ENCODE results near the gene EFNB2. TPM values are rescaled to one million over a fixed set of nuclear protein-coding genes. Genes with fewer than 3 reads are reported as not detected.

EFNB2 gene
- total and polyA plus RNA-seq, 2 of the 8 experiments (the other 6 are each of a cell fraction or from before 2014, with no cell fraction given) = 8.2 to 12.0 TPM

GRCh38 chr13:106488076-106488475, 47.4 kb downstream of the EFNB2 start:
- no peak overlapping the region for H2BK120ac ChIP-seq (replicated peaks; ENCODE audit: low read depth, low read length)
- no peak overlapping the region for H3K4me3 ChIP-seq (ENCODE audit: extremely low read depth in 1 of 4, insufficient read depth in 2 of 4, low read depth in 3 of 4, low read length in 4 of 4)
- WGBS, 2 experiments (ENCODE audit: extremely low coverage in 1 of 2, insufficient coverage in 1 of 2, insufficient read length in 1 of 2, insufficient replicate concordance in 2 of 2, low coverage in 1 of 2, low lambda C conversion rate in 2 of 2, missing lambda C conversion rate in 1 of 2) = 79% methylated on average over 8 of the region's 8 CpGs; no CpG with 5 or more reads in 1 of the 2 experiments
- H3K4me1 ChIP-seq (replicated peaks in 1 of 4; ENCODE audit: control insufficient read depth in 3 of 4, insufficient read depth in 4 of 4, low read length in 3 of 4) = no peaks in the 10 kb centered on the region
- FAIRE-seq = no peak
- no peak overlapping the region for H2BK12ac ChIP-seq (ENCODE audit: low read depth, low read length)
- no peaks in the 10 kb centered on the region; the same call in 1 of the 2 replicates for H3K79me1 ChIP-seq (ENCODE audit: low read depth, low read length)
- H3K23me2 ChIP-seq (ENCODE audit: low read depth, low read length) = peaks cover 2% of the 10 kb centered on the region; the same call in 1 of the 2 replicates
- H3K4me2 ChIP-seq (ENCODE audit: insufficient read depth in 1 of 2, low read depth in 2 of 2, low read length in 2 of 2) = no peak overlapping the region
- no peak overlapping the region for H3K23ac ChIP-seq (ENCODE audit: insufficient read length)
- no peak overlapping the region for H4K91ac ChIP-seq (replicated peaks; ENCODE audit: insufficient read length, low read length)
- H4K8ac ChIP-seq (ENCODE audit: extremely low read depth, insufficient read depth, low read length) = no peak overlapping the region
- H2BK15ac ChIP-seq (ENCODE audit: low read length) = no peak overlapping the region
- peaks cover 0 to 5% of the 10 kb centered on the region in 2 experiments for H4K20me1 ChIP-seq (replicated peaks in 1 of 2; ENCODE audit: control insufficient read depth in 1 of 2, insufficient read depth in 2 of 2, low read length in 2 of 2)
- DNase-seq (ENCODE audit: low read depth in 1 of 2, low spot score in 2 of 2) = no peak
- no peak overlapping the region for H3K27ac ChIP-seq (ENCODE audit: low read depth, low read length)
- ChIA-PET POLR2A (ENCODE audit: partially characterized antibody) (interaction anchor here (1.4 kb wide), 1 partner anchor 48 kb away, joined by 3 read pairs; no protein-coding TSS in a partner anchor), CTCF (ENCODE audit: partially characterized antibody) (interaction anchor here (0.9 kb wide), 1 partner anchor 403 kb away, joined by 3 read pairs; no protein-coding TSS in a partner anchor)
- H3K4ac ChIP-seq (replicated peaks; ENCODE audit: insufficient read length, low read depth, low read length) = no peak overlapping the region
- peaks cover 3 to 20% (median 11%) of the 10 kb centered on the region in 4 experiments; a peak in 6 of 8 replicates for H3K36me3 ChIP-seq (ENCODE audit: control insufficient read depth in 2 of 4, insufficient read depth in 4 of 4, low read length in 3 of 4)
- no peaks in the 10 kb centered on the region for H3K27me3 ChIP-seq (replicated peaks in 1 of 4; ENCODE audit: control insufficient read depth in 3 of 4, extremely low read depth in 1 of 4, insufficient read depth in 3 of 4, low read length in 3 of 4)
- no peaks in the 10 kb centered on the region for H3K9me3 ChIP-seq (ENCODE audit: insufficient read depth in 2 of 2, low read depth in 1 of 2, low read length in 1 of 2)
- H3K79me2 ChIP-seq (ENCODE audit: control insufficient read depth in 1 of 2, insufficient read depth in 2 of 2, low read length in 2 of 2) = no peaks in the 10 kb centered on the region
- H3K9ac ChIP-seq (replicated peaks in 1 of 4; ENCODE audit: extremely low read depth in 1 of 4, low read depth in 3 of 4, low read length in 3 of 4) = no peak overlapping the region
- H2AK5ac ChIP-seq (ENCODE audit: low read depth, low read length) = no peak overlapping the region
- no peak overlapping the region for H2BK20ac ChIP-seq (ENCODE audit: low read length)
- no peak overlapping the region for H3K14ac ChIP-seq (ENCODE audit: insufficient read length)
- no peak overlapping the region for H2AFZ ChIP-seq (ENCODE audit: low read length)
- H3K18ac ChIP-seq (ENCODE audit: extremely low read depth, low read length) = no peak overlapping the region
- no peak overlapping the region for H3K56ac ChIP-seq (replicated peaks; ENCODE audit: insufficient read length, low read depth, low read length)
- no peak overlapping the region for H2BK5ac ChIP-seq (ENCODE audit: low read depth, low read length)
- no peak overlapping the region for H4K5ac ChIP-seq (ENCODE audit: insufficient read length, low read depth, low read length)
- TF ChIP-seq EZH2 (IDR thresholded peaks at IDR 0.05; ENCODE audit: low read depth, low read length, severe bottlenecking) (no peak), POLR2AphosphoS5 (IDR thresholded peaks at IDR 0.05; ENCODE audit: low read depth, low read length) (no peak), SP2 (IDR thresholded peaks at IDR 0.05; ENCODE audit: low read length) (no peak), CBX8 (IDR thresholded peaks at IDR 0.05; ENCODE audit: borderline replicate concordance, low read depth, low read length) (no peak), EP300 (IDR thresholded peaks at IDR 0.05; ENCODE audit: borderline replicate concordance in 1 of 2, low read depth in 2 of 2, low read length in 2 of 2) (no peak), POU5F1 (IDR thresholded peaks at IDR 0.05; ENCODE audit: low read depth, low read length) (no peak), YY1 (IDR thresholded peaks at IDR 0.05; ENCODE audit: low read depth, low read length) (no peak), ZNF274 (IDR thresholded peaks at IDR 0.05; ENCODE audit: borderline replicate concordance, extremely low read depth, low read length) (no peak), NRF1 (IDR thresholded peaks at IDR 0.05; ENCODE audit: low read depth, low read length) (no peak), HDAC2 (IDR thresholded peaks at IDR 0.05; ENCODE audit: borderline replicate concordance in 1 of 2, low read depth in 2 of 2, low read length in 2 of 2) (no peak), KDM4A (IDR thresholded peaks at IDR 0.05; ENCODE audit: low read depth, low read length, severe bottlenecking) (no peak), FOSL1 (IDR thresholded peaks at IDR 0.05; ENCODE audit: insufficient read depth, low read depth, low read length) (no peak), POLR2A (IDR thresholded peaks at IDR 0.05; ENCODE audit: control extremely low read depth in 1 of 2, low read depth in 2 of 2, low read length in 2 of 2) (no peak), BACH1 (IDR thresholded peaks at IDR 0.05; ENCODE audit: low read length) (no peak), CEBPB (IDR thresholded peaks at IDR 0.05; ENCODE audit: low read depth, low read length) (no peak)

Measured in H1 (cell line).